ENCODE data around the gene FHIT.
A peak's percentile ranks its signal among the peaks of the same experiment; 100 is the strongest.

The FHIT gene

DNA sequence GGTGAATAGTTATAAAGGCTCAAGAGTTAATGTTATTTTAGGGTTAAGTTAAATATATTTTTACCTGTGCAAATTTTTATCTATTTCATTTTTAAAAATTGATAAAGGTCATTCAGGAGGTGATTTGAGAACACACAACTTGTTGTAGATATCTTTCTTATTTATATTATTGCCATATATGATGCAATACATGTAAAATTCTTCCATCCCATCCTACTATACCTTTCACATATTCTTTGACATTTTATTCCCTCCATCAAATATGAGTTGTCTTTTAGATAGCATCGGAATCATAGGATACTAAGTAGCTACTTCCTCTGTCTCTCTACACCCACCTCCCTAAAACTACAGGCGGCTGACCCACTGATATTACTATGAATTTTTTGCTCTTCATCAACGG, 734.1 kb downstream of the FHIT start:
- no peak for DNase-seq

DNA sequence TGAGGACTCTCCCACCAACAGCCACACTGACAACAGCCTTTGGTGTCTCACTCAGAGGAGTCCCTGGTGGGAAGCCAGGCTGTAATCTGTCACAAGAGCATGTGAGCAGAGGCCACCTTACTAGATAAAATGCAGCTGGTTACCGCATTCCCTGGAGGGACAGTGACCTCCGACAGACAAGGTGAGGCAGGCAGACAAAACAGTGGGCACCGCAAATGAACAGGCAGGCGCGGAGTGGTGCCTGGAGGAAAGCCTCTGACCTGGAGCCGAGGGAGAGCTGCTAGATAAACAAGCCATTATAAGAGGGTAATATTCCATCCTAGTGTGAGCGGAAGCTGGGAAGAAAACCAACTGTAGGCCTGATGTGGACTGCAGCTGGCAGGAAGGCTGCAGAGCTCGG, 736.4 kb downstream of the FHIT start:
- peak; percentile 28 for DNase-seq

DNA sequence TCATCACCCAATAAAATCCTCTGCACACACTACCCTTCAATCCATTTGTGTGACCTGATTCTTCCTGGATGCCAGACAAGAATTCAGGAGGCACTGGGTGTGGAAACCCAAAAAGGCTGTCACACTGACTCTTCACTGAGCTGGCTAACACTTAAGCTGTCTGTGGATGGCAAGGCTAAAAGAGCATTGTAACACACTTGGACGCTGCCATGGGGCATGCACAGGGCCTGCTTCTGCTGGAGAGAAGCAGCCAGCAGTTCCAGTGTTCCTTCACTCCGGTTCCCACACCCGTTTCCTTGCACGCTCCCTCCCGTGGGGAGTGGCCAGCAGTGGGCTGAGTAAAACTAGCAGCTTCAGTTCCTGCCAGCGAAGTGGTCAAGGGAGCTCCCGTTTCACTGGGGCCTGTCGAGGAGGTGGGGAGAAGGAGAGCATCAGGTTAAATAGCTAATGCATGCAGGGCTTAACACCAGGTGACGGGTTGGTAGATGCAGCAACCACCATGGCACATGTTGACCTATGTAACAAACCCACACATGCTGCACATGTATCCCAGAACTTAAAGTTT, 737.1 kb downstream of the FHIT start:
- DNase-seq, result no peak

DNA sequence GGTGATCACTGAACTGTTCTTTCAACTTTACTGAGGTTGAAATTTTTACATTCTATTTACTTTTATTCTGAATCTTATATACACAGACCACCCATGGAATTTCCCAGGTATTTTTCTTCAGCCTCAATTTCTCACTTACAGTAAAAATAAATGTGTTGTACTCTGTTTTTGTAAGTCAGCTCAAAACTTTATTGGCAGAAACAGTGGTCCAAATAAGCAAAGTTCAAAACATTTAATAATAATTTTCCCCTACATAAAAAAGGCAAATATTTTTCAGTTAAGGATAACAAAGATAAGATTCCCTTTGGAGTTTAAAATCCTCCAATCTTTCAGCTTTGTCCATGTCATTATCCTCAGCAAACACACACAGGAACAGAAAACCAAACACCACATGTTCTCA, 738.0 kb downstream of the FHIT start:
- DNase-seq, result no peak

DNA sequence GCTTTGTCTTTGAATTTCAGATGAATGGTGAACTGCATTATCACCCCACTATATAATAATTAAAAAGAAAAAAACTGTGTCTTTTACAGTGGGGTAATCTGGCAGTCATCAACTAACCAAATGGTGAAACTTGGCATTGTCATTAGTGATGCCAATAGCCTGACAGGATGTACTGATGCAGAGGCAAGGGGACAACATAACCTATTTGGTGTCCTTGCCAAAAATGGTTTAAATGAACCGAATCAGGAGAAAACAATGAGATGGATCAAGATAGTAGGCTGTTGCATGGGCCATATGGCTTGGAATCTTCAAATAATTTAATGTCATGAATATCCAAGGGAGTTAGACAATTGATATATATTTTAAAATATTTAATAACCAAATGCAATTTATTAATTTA, 738.7 kb downstream of the FHIT start:
- DNase-seq, result no peak

DNA sequence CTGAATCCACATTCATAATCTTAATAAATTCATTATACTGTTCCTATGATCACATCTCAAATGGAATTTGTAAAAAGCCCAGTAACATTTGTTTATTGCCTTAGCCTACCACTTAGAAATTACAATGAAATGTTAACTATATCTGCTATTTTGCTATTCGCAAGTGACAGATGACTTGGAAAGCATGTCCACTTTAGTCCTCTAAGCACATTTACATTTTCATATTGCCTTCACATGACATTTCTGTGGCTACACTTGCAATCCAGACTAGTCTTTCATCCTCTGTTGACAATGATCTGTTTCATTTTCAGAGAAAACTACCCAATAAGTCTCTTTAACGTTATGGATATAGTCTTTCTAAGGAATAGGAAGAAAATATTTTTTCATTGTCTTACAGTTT, 741.8 kb downstream of the FHIT start:
- no peak for DNase-seq

DNA sequence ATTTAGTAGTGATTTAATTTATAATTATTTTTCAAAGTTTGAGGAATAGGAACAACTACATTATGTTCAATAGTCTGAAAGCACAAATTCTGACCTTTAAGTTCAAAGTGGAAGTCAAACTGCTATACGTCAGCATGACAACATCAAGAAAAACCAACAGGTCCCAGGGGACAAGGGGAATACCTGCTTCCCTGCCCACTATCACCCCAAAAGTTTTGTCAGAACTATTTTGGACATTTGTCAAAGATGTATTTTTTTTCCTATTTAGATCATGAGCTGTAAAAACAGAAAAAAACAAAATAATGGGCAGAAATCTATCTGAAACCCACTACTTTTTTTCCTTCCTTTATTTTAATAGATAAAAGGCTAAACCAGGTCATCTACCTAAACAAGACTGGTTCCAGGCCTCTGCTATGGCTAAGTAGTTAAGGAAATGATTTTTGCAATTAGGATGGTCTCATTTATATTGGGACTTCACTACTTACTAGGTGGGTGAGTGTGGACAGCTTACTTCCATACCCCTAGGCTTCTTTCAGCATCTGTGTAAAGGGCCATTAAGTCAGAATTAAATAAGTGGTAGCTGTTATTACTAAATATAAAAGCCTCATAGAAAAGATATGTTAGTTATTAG, 746.3 kb downstream of the FHIT start:
- DNase-seq, result no peak

DNA sequence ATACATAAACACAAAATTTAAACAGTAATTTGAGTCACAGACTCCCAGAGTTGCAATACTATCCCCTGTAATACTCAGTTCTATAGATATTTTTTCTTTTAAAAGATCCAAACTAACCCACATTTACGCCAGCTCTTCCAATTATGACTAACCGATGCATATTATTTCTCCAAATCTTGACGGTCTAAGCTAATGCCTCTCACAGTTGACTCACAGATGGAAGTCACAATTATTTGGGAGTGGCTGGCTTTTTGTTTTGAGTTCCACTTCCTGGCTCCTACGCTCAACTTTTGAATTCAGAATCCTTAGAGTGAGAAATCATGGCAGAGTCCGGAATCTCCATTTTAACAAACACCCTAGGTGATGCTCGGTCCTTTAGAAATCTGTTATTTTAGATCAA, 749.9 kb downstream of the FHIT start:
- no peak for DNase-seq

DNA sequence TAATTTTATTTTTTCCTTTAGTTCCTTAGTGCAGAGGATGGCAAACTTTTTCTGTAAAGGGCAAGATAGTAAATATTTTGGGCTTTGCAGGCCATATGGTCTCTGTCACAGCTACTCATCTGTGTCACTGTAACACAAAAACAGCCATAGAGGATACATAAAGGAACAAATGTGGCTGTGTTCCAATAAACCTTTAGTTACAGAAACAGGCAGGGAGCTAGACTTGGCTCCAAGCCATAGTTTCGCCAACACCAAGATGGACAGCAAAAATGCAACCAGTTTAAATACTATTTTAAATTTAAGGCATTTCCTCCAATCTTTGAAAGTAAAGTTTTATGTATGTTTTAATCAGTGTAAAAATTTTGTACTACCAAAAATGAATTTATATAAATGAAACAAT, 753.4 kb downstream of the FHIT start:
- DNase-seq, result peak; percentile 25

DNA sequence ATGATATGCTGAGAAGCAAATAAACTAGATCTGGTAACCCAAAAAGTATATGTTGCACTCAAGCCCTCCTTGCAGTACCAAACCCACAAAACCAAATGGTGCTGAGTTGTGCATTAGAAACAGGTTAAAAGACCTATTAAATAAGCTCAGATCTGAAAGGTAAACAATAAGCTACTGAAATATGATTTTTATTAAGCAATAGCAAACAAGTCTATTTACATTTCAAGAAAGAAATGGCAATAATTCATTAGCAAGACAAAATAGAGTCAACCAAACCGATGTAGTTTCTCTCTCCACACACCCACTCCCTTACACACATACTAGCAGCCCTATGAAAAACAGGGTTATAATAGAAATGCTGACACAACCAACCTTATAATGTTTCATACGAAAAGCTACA, 760.3 kb downstream of the FHIT start:
- DNase-seq, result no peak

DNA sequence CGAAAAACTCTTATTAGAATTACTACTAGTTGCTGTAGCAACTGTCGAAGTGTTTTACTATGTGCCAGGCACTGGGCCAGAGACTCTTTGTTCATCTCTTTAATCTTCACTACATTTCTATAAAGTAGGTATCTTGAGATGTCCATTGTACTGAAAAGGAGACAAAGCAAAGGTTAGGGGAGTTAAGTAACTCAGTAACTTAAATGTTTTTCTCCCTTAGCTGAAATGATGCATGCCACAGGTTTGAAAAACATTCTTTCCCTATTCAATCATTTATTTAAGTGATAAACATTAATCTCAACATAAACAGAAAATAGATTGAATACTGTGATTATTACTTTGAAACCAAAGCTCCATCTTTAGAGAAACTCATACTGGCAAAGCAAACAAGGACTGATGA, 776.2 kb downstream of the FHIT start:
- no peak for DNase-seq

DNA sequence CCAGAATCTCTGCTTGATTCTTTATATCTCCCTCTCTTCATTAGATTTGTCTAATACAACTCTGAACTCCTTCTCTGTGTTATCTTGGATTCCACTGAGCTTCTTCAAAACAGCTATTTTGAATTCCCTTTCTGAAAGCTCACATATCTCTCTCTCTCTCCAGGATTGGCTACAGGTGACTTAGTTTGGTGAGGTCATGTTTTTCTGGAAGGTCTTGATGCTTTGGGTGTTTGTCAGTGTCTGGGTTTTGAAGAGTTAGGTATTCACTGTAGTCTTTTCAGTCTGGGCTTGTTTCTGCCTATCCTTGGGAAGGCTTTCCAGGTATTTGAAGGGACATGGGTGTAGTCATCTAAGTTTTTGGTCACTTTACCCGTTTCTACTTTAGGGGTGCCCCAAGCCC, 781.8 kb downstream of the FHIT start:
- no peak for DNase-seq

DNA sequence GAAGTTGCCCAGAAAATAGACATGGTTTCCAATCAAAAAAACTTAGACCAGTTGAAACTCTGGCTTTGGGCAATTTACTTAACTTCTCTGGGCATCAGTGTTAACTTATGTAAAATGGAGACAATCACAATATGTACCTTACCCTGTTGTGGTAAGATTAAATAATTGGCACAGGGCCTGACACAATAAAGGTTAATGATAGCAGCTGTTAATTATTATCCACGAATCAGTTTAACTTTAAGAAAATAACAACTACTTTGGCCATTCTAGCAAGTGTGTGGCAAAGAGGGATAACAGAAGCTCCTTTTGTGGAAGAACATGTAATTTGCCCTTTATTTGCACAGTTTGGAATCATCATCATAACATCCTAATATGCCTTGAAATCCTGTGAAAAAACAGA, 787.6 kb downstream of the FHIT start:
- DNase-seq, result no peak

DNA sequence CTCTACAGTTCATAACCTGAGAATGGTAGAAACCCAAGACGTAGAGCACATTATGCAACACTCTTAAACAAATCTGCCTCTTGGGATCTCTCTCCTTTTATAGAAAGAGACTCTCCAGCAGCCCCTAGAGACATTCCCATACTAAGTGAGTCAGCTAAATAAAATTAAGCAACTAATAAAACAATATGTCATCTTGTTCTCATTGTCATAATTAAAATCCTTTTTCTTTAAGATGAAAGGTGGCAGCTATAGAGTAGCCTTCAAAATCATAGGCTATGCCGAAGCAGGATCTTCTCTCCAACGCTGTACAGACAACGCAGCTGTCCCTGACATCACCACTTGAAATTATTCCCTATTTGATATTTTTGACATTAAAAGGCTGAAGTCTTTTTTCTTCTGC, 790.0 kb downstream of the FHIT start:
- no peak for DNase-seq

DNA sequence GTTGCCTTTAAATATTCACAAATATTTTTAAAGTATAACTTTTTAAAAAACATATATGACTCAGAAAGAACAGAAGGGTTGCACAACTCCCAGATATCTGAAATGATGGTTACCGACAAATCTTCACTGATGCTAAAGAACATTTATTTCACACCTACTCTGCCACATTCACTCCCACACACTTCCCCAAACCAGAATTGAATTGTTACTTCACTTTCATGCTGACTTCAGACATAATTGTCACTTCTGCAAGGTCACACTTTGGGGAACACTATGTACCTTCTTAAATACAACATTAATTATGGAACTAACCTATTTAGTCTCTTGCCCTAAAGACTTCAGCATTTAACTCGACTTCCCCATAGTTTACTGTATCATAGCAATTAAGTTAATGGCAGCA, 795.1 kb downstream of the FHIT start:
- no peak for DNase-seq

DNA sequence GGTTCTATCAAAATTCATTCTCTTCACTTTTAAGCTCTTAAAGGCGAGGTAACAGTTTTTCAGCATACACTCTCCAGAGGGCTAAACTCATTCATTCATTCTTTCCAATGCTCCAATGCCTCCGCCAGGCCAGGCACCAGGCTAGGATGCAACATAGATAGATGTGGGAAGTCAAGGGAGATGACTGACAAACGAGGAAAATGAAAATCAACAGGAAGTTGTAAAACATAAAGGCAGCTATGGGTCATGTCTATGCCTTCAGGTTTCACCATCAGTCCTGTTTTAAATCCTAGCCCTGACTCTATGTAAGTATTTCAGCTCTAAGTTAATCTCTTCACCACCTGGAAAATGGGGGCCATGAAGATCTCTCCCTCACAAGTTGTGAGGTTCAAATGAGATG, 797.9 kb downstream of the FHIT start:
- DNase-seq, result no peak

DNA sequence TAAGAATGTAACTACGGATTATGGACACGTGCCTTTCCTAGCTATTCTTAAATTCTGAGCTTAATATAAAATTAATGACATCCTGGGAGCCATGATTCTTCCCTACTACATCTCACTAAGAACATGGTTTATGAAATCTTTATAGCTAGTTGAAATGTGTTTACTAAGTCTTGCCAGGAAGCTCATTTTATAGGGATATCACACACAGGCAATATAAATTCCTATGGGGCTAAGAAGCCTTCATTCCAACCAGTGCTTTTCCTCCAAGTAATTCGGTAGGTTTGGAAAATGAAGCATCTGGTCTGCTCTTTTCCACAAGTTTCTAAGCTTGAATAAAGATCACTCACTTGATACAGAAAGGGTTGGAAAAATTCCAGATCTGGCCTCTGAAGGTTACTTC, 802.6 kb downstream of the FHIT start:
- DNase-seq, result no peak

DNA sequence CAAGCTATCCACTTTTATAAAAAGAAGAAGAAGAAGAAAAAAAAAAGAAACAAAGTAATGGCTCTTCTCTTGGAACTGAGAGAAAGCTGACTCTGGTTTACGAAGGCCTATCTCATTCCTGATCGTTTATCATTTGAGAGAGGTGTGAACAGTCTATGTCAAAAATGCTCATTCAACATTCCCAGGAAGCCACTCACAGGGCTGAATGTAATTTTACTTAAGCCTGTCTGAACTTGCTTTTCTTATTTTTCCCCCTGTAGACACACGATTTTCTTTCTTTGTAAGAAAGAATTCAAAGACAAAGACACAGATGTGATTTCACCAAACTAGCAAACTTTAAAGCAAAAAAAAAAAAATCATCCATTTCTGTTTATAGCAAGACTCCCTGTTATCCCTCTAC, 805.8 kb downstream of the FHIT start:
- no peak for DNase-seq

DNA sequence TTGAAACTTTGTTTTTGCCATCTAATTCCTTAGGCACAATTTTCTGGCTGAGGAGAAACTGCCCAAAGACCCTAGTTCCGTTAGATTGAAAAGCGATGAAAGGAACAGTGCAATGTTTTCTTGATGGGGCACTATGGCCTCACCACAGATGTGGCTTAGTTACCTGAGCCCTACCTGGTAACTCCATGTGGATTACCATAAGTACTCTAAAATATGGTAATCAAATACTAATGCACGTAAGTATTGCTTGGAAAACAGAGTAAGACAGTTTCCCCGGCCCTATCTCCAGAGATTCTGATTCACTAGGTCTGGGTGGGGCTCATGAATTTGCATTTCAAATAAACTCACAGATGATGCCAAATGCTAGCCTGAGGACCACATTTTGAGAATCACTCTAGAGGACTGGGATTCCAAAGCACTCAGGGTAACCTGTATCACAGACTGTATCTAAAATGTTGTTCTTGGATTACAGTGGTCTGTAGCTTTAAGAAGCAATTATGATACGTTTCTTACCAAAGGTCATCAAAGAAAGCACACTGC, 806.3 kb downstream of the FHIT start:
- no peak for DNase-seq

DNA sequence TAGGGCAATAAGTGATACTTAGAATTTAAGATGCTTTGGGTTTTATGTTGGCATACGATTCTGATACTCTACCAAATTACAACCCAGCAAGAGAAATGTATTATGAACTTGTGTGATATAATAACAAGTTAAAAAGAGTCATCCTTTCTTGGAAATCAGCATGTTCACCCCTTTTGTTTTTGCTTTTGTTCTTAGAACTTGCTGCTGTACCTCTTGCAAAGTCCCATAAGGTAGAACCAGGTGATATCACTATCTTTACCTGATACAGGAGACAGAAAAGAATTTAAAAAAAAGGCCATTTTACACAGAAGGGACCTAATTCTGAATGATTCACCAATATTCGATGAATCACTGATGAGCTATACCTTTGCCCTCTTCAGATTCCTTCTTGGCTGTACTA, 810.4 kb downstream of the FHIT start:
- no peak for DNase-seq

DNA sequence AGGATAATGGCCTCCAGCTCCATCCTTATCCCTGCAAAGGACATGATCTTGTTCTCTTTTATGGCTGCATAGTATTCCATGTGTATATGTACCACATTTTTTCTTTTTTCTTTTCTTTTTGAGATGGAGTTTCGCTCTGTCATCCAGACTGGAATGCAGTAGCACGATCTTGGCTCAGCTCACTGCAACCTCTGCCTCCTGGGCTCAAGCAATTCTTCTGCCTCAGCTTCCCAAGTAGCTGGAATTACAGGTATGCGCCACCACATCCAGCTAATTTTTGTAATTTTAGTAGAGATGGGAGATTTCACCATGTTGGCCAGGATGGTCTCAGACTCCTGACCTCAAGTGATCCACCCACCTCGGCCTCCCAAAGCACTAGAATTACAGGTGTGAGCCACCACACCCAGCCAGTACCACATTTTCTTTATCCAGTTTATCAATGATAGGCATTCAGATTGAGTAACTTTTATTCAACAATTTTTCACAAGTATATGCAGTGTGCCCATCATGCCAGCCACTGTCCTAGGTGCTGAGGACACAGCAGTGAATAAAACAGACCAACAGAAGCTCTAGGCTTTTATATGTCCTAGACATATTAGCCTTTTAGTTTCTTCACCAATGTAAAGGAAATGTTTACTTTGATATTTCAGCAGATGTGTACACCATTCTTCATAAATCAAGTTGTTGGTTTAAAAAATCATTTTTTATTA, 815.2 kb downstream of the FHIT start:
- no peak for DNase-seq

DNA sequence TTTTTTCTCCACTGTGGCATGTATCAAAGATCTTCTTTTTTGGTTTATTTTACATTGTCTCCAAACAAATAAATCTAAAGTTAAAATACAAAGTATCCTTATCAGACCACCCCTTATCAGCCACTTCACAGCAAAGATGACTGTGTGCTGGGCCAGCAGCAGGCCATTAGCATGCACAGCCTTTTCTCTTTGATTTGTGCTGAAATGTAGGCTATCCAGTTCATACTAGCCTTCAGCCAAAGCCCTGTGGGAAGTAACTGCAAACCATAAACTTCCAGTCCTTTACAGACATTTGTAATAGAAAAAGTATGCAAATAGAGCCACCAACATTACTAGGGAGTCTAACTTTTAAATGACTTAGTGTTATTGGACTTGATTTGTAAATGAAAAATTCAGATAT, 816.3 kb downstream of the FHIT start:
- DNase-seq, result no peak

DNA sequence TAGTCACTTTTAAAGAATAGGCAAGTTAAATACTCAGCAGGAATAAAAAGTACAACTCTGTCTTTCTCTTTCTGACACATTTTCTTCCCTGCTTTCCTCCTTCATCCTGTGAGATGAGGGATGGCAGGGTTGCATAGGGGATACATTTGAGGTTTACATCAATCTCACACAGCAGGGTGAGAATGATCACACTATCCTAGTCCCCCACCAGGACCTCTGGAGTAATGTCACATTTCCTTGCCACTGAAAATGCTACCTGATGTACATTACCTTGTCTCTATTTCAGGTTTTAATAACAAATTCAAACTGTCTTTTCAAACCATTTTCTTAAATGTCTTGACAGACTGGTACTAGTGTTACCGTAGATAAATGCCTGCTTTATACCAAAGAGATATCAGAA, 816.9 kb downstream of the FHIT start:
- DNase-seq, result no peak

DNA sequence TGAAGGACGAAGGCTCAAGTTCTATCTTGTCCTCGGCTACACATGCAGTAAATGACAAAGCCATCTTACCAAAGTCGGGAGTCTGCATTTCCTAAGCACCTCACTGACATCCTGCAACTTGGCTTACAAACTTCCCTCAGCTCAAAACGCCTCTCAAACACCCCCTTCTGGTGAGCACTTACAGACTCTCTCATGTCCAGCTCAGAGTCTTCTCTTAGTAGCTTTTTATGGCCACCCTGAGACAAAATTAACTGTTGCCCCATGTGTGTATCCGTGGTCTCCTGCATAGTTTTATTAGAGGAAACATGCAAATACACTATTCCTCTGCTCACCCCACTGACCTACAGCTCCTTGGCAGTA, 819.7 kb downstream of the FHIT start:
- no peak for DNase-seq

DNA sequence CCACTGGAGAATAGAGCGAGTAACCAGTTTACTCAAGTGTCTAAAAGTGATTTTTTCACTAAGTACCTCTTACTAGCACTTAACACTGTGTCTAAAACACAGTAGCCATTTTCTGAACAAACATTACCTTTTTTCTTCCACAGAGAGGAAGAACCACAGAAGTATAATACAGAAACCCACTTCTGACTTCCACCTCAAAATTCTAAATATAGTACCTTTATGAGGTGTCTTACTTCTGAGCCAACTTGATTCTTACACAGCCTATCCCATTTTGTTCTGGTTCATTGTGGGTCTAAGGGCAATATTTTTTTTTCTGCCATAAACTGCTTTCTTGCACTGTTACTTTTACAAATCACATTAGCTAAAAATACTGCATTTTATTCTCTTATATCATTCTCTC, 821.0 kb downstream of the FHIT start:
- DNase-seq, result no peak
